ENCODE measurements around the gene RBMS3.

RBMS3 gene

DNA sequence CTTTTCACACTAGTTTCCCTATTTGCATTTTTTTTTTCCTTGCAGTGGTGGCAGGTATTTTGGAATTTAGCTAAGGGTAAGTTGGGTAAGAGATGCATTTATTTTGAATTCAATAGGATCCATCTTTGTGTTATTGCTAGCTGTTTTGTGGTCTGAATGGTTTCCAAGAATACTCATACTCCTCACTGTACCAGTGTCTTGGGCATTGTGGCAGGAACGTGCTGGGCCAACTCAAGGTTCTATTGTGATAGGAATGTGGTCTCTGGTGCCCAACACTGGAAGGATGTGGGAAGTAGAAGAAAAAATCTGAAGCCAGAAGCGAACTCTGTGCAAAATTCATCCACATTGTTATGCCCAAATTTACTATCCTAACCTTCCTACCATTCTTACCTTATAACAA, 135.6 kb downstream of the RBMS3 start:
- DNase-seq (ENCODE audit: extremely low read depth, low read depth), result no peak
- no peak for TF ChIP-seq CTCF (IDR thresholded peaks at IDR 0.05; ENCODE audit: low read depth, low read length, missing control alignments)
- H3K4me3 ChIP-seq (replicated peaks; ENCODE audit: low read depth, low read length), result no peak overlapping the region

DNA sequence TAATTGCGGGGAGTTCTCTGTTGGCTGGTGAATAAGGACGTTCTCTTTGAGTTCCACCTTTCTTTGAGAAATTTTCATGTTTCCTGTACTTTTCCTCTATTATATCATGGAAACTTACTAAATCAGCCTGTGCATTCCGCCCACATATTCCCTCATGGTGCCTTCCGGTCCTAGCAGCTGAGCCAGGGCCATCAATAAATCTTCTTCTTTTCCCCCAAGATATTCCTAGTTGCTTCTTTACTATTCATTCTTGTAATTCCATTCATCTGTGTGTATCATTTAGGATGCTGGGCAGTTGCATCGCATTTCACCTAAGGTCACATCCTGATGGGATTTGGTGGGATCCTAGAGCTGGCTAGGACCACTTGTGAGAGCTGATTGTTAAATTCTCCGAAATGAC, 139.2 kb downstream of the RBMS3 start:
- TF ChIP-seq CTCF (IDR thresholded peaks at IDR 0.05; ENCODE audit: low read depth, low read length, missing control alignments), result no peak
- no peak overlapping the region for H3K4me3 ChIP-seq (replicated peaks; ENCODE audit: low read depth, low read length)
- DNase-seq (ENCODE audit: extremely low read depth, low read depth), result no peak

DNA sequence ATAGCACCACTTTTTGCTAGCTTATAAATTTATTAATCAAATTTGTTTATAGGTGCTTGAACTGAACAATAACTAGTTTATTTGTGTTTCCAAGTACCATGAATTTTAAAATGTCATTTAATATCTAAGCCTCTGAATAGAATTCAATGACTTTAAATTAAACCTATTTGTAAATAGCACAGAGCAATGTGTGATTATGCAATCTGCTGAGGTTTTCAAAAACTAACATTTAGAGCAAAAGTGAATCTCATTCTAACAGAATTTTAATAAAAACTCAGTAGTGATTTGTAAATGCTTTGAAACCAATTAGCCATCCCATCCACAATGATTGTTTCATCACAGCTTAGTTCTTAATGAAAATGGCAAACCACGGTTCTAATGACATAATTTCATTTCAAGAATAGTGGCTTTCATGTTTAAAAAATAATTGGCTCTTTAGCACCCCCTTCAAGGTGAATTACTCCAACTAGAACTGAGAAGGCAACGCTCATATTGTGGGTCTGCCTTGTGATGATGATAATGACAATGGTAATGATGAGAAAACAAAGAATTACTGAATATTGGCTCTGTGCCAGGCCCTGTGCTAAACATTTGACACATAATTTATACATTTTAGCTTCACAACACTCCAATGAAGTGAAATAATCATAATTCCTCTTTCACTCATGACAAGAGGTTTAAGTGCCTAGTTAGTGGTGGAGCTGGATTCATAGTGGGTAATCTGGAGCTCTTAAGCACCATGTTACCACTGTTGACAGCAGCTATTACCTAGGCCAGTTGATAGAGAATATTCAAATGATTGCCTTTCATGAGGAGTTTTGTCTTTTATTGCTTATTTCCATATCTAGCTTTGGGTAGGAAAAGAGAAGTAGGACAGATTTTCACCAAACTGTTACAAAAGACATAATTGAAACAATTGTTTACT, 145.7 kb downstream of the RBMS3 start:
- no peak for DNase-seq (ENCODE audit: extremely low read depth, low read depth)
- no peak overlapping the region for H3K4me3 ChIP-seq (replicated peaks; ENCODE audit: low read depth, low read length)
- no peak for TF ChIP-seq CTCF (IDR thresholded peaks at IDR 0.05; ENCODE audit: low read depth, low read length, missing control alignments)

DNA sequence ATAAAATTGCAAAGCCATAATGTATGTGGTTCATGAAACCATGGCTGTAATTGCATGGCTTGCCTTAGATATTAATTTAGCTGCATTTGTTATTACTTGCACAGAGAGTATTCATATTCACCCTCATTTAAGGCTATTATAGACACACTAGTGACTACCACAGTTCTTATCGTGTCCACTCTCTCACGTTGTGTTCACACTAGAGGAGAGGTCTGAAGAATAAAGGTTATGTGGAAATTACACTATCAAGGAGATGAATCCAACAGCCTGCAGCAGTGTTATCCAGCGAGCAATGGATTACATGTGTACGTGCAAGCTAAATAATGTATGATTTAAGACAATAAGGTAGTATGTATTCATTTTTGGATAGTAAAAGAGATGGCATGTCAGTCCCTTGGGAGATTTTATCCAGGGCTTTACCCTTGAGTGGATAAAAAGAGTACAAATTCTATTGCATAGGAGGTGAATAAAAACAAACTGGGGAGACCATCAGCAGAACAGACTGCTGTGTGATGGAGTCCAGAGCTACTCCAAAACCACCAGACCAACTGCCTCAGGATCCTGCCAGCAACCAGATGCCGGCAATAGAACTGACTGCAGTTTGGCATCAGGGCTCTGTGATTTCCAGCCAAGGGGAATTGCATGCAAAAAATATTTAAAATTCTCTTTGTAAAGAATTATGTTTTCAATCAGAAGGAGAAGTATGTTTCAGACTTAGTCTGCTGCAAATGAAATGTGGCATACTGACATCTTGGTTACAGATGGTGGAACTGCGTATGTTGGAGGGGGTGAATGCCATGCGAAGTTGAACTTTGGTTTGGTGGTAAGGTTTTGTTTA, 146.6 kb downstream of the RBMS3 start:
- peak; percentile 83 for DNase-seq (ENCODE audit: extremely low read depth, low read depth)
- no peak for TF ChIP-seq CTCF (IDR thresholded peaks at IDR 0.05; ENCODE audit: low read depth, low read length, missing control alignments)
- no peak overlapping the region for H3K4me3 ChIP-seq (replicated peaks; ENCODE audit: low read depth, low read length)

GRCh38 chr3:29429055-29429679, 148.3 kb downstream of the RBMS3 start:
- no peak overlapping the region for H3K4me3 ChIP-seq (replicated peaks; ENCODE audit: low read depth, low read length)
- DNase-seq (ENCODE audit: extremely low read depth, low read depth), result no peak
- no peak for TF ChIP-seq CTCF (IDR thresholded peaks at IDR 0.05; ENCODE audit: low read depth, low read length, missing control alignments)

DNA sequence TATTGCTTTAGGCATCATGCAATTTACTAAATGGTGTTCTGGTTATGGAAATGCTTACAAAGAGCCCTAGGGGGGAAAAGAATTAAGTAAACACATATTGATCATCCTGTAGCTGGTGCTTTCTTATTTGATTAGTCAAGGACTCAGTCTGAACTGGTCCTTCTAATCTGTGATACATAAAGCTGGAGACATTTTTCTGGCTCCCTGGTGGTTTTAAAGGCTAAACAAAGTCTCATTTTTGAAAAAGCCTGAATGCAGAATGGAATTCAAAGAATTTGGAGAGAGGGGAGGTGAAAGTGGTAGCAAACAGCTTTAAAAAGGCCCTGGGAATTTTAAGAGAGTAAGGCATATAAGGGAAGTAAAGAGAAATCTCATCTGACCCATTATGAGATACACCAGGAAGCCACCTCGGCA, 149.7 kb downstream of the RBMS3 start:
- no peak for TF ChIP-seq CTCF (IDR thresholded peaks at IDR 0.05; ENCODE audit: low read depth, low read length, missing control alignments)
- no peak for DNase-seq (ENCODE audit: extremely low read depth, low read depth)
- H3K4me3 ChIP-seq (replicated peaks; ENCODE audit: low read depth, low read length), result no peak overlapping the region

All from HFF-Myc (cell line).